Effector memory CD8-positive, alpha-beta T cell (primary cell): ENCODE measurements around the gene LILRB3.
A peak's percentile ranks its signal among the peaks of the same experiment; 100 is the strongest.
"Not testable (repeated sequence)": the region's sequence is repeated elsewhere in the genome, so short reads cannot be mapped to it uniquely, and the experiment has no call there.

Experiments used
- ATAC-seq: fragments of 150-1000 bp; cut with Tn5 transposase; replicated peaks from 2 replicates; pipeline ENCODE4 v1.10.0; 2021; ENCODE audit warnings: mild to moderate bottlenecking, moderate library complexity
- DNase-seq, 3 experiments: peaks; one replicate each; pipeline ENCODE4 v3.0.0; 2021
- H3K27ac Mint-ChIP-seq, 2 donors: one replicate each; pipeline ENCODE4 v1.8.0; 2022; ENCODE audit warnings: mild to moderate bottlenecking in 2 of 2, mixed read lengths in 2 of 2, moderate library complexity in 2 of 2
- H3K27me3 Mint-ChIP-seq, 2 donors: one replicate each; pipeline ENCODE4 v1.8.0; 2022; ENCODE audit warnings: mixed read lengths in 2 of 2
- H3K36me3 Mint-ChIP-seq: one replicate; pipeline ENCODE4 v1.8.0; 2022; ENCODE audit warnings: mild to moderate bottlenecking, moderate library complexity, mixed read lengths; ENCODE audit not compliant: insufficient read depth
- H3K4me1 Mint-ChIP-seq, 2 donors: one replicate each; pipeline ENCODE4 v1.8.0; 2022; ENCODE audit warnings: low read depth in 2 of 2, mixed read lengths in 2 of 2
- H3K4me3 Mint-ChIP-seq, 2 donors: one replicate each; pipeline ENCODE4 v1.8.0; 2022; ENCODE audit warnings: mild to moderate bottlenecking in 2 of 2, mixed read lengths in 2 of 2, moderate library complexity in 2 of 2
- H3K9me3 Mint-ChIP-seq, 2 donors: one replicate each; pipeline ENCODE4 v1.8.0; 2022; ENCODE audit warnings: mixed read lengths in 2 of 2

Gene LILRB3

GRCh38 chr19:54188215-54188871 lies 34.5 kb downstream of the LILRB3 start:
- peak in 1 of 3 experiments; percentile 37 for DNase-seq
- H3K36me3 Mint-ChIP-seq = peaks cover 34% of the 10 kb centered on the region
- no peak for ATAC-seq
- H3K27ac Mint-ChIP-seq = peak overlapping the region; percentile 99
- peak overlapping the region; percentile 97 for H3K4me3 Mint-ChIP-seq
- H3K27me3 Mint-ChIP-seq = no peaks in the 10 kb centered on the region
- H3K4me1 Mint-ChIP-seq = peaks cover 29% of the 10 kb centered on the region in 2 donors
- H3K9me3 Mint-ChIP-seq = no peaks in the 10 kb centered on the region

DNA sequence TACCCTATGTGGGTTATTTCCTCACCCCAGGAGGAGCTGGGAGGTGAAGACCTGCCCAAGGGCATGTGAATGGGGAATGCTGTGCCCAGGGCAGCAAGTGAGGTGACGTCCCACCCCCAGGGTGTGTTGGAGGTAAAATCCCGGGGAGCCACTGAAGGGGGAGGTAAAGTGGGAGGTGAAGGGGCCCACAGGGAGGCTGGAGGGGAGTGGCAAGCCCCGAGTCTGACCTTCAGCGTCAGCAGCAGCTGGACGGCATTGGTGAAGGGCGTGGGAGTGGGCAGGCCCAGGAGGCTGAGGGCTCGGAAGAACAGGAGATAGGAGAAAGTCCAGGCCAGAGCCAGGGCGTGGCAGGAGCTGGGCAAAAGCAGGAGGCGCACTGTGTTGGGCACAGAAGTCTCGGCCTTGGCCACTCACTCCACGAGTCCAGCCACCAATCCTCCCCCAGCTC lies 35.8 kb downstream of the LILRB3 start:
- peaks cover 22% of the 10 kb centered on the region in 2 donors for H3K4me1 Mint-ChIP-seq
- DNase-seq = no peak
- H3K4me3 Mint-ChIP-seq = peak overlapping the region; percentile 52 to 97
- peak overlapping the region; percentile 42 to 65 for H3K27ac Mint-ChIP-seq
- no peaks in the 10 kb centered on the region for H3K9me3 Mint-ChIP-seq
- peaks cover 21% of the 10 kb centered on the region for H3K36me3 Mint-ChIP-seq
- no peak for ATAC-seq
- H3K27me3 Mint-ChIP-seq = no peaks in the 10 kb centered on the region

DNA sequence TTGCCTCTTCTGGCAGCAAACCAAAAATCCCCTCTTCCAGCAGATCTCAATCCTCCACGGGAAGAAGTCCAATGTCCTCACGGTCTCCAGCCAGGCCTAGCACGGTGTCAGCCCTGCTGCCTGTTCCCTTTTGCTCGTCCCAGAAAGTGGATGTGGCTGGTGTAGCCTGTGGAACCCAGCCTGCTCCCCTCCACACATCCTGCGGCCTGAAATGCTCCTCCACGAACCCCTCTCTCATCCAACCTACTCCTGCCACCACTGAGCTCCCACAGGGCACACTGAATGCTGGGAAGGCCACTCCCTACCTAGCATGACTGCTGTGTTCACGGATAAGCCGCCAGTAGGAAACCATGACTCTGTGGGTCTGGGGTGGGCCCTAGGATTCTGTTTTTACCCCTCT lies 36.5 kb downstream of the LILRB3 start:
- Mint-ChIP-seq H3K4me3 (no peak overlapping the region), H3K27me3 (no peaks in the 10 kb centered on the region)

DNA sequence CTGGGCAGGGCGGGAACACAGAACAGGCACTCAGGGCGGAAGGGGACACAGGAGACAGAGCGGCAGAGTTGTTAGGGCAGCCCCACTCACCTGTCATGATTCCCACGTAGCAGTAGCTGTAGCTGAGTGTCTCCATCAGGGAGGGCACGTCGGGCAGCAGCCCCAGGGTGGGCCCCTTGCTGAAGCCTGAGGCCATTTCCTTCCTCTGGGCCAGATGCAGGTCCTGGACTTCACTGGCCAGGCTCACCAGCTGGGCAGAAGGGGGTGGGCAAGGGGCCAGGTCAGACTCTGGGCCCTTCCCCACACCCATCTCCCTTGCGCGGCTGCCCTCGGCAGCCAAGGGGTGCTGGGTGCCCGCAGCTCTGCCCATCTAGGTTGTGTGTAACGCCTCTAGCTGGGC lies 39.4 kb downstream of the LILRB3 start:
- no peak overlapping the region for H3K27ac Mint-ChIP-seq
- ATAC-seq (no peak), DNase-seq (no peak)
- H3K4me3 Mint-ChIP-seq = no peak overlapping the region
- peaks cover 9% of the 10 kb centered on the region for H3K36me3 Mint-ChIP-seq
- H3K27me3 Mint-ChIP-seq = no peaks in the 10 kb centered on the region
- peaks cover 9 to 14% of the 10 kb centered on the region in 2 donors for H3K4me1 Mint-ChIP-seq
- no peaks in the 10 kb centered on the region for H3K9me3 Mint-ChIP-seq

More for the DNA sequence above, 36.5 kb downstream of the LILRB3 start:
- DNase-seq (no peak), ATAC-seq (no peak)
- Mint-ChIP-seq H3K27ac (peak overlapping the region in 1 of 2 donors; percentile 65), H3K4me1 (peaks cover 17% of the 10 kb centered on the region in 2 donors), H3K36me3 (peaks cover 21% of the 10 kb centered on the region), H3K9me3 (no peaks in the 10 kb centered on the region)

DNA sequence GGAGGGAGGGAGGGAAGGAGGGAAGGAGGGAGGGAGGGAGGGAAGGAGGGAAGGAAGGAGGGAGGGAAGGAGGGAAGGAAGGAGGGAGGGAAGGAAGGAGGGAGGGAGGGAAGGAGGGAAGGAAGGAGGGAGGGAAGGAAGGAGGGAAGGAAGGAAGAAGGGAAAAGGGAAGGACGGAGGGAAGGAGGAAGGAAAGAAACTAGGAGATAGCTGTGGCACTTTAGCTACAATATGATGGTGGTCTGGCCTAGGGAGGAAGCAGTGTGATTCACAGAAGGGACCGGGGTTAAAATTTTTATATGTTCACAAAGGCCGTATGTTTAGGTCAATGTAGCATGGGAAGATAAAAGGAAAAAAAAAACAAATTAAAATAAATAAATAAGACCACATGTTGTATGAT lies 40.9 kb downstream of the LILRB3 start:
- H3K27ac Mint-ChIP-seq, H3K27me3 Mint-ChIP-seq, H3K9me3 Mint-ChIP-seq, H3K4me3 Mint-ChIP-seq, H3K4me1 Mint-ChIP-seq, H3K36me3 Mint-ChIP-seq, DNase-seq, ATAC-seq: not testable (repeated sequence)

GRCh38 chr19:54180691-54181091 lies 42.1 kb downstream of the LILRB3 start:
- Mint-ChIP-seq H3K36me3 (peaks cover 8% of the 10 kb centered on the region), H3K4me1 (peaks cover 0 to 5% of the 10 kb centered on the region in 2 donors), H3K27me3 (no peaks in the 10 kb centered on the region), H3K27ac (no peak overlapping the region), H3K9me3 (no peaks in the 10 kb centered on the region), H3K4me3 (no peak overlapping the region)
- ATAC-seq = no peak
- no peak for DNase-seq

DNA sequence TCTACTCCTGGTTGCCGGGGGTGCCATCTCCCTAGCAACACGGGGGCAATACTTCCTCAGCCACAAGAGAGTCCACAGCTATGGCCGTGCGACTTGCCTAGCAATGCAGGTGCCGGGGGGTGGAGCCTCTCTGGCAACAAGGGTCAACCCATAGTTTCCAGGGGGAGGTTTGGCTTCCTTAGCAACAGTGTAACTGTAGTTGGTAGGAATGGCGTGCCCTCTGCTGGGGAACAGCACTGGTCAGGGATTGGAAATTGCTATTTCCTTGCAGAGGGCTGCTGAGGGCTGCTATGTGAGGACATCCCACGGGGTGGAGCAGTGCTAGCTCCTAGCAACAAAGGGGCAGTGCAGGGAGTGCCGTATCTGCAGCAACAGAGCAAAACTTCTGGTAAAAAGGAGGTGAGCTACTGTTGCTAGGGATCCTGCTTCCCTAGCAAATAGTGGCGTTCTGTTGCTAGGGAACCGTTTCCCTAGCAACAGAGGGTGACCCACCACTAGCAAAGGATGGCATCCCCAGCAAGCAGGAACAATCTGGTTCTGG lies 42.8 kb downstream of the LILRB3 start:
- ATAC-seq = no peak
- H3K36me3 Mint-ChIP-seq = peaks cover 6% of the 10 kb centered on the region
- no peak overlapping the region for H3K27ac Mint-ChIP-seq
- H3K4me3 Mint-ChIP-seq = no peak overlapping the region
- no peaks in the 10 kb centered on the region for H3K9me3 Mint-ChIP-seq
- no peak for DNase-seq
- H3K27me3 Mint-ChIP-seq = no peaks in the 10 kb centered on the region
- no peaks in the 10 kb centered on the region for H3K4me1 Mint-ChIP-seq

GRCh38 chr19:54179262-54179852 lies 43.5 kb downstream of the LILRB3 start:
- H3K9me3 Mint-ChIP-seq = no peaks in the 10 kb centered on the region
- no peak for DNase-seq
- H3K27ac Mint-ChIP-seq = no peak overlapping the region
- no peak overlapping the region for H3K4me3 Mint-ChIP-seq
- no peak for ATAC-seq
- H3K4me1 Mint-ChIP-seq = no peaks in the 10 kb centered on the region
- H3K36me3 Mint-ChIP-seq = peaks cover 3% of the 10 kb centered on the region
- H3K27me3 Mint-ChIP-seq = no peaks in the 10 kb centered on the region

DNA sequence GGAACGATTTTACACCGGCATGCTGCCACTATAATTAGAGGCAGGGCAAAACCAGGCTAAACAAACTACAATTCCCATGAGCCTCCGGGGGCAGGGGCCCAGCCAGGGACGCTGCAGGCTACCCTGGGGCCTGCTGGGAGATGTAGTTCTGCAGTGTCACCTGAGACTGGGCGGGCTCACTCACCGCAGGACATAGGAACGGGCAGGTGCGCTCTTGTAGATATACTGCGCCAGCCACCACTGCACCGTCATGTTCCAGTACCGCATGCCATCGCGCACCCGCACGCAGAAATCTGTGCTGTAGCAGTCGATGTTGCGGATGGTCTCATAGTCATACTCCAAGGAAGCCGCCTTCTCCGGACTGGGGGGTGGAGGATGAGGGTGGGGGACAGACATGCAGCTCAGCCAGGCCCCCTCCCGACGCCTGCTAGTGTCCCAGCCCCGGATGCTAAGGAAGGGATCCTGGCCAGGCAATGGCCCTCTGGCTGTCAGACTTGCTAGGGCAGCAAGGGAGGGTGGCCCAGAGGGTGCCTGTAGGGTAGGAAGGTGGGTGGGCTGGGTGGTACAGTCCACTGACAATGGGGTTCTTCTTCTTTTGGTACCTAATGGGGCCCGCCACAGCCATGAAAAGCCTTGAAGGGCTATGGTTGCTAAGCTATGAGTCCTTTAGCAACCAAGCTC lies 44.1 kb downstream of the LILRB3 start:
- Mint-ChIP-seq H3K27me3 (no peaks in the 10 kb centered on the region), H3K4me1 (no peaks in the 10 kb centered on the region), H3K27ac (no peak overlapping the region), H3K4me3 (no peak overlapping the region), H3K9me3 (no peaks in the 10 kb centered on the region), H3K36me3 (peaks cover 3% of the 10 kb centered on the region)
- ATAC-seq (peak; percentile 91), DNase-seq (peak in 1 of 3 experiments; percentile 43)

DNA sequence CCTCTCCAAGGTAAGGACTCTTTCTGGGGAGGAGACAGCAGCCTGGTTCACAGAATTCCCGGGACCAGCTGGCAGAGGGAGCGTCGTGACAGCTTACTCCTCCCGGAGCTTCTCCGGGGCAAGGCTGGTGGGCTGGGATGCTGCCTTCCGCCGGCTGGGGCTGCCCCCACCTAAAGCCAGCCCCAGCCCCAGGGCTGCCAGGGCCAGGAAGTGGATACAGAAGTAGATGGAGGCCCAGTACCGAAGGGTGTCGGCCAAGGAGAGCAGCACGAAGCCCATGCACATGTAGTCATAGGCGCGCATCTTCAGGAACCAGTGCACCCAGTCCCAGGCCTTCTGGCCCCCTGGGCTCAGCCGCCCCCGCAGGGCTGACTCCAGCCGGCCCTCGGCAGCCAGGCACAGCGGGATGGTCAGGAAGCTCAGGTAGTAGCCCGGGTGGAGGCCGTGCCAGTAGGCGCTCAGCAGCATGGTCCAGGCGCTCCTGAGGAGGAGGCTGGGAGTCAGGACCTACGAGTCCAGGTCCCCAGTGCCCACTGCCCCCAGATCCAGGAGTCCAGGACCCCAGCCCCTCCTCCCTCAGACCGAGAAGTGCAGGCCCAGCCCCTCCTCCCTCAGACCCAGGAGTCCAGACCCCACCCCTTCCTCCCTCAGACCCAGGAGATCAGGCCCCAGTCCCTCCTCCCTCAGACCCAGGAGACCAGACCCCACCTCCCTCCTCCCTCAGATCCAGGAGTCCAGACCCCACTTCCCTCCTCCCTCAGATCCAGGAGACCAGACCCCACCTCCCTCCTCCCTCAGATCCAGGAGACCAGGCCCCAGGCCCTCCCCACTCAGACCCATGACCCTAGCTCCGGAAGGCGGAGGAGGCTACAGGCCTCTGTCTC lies 48.6 kb downstream of the LILRB3 start:
- Mint-ChIP-seq H3K36me3 (no peaks in the 10 kb centered on the region), H3K4me1 (peaks cover 2 to 4% of the 10 kb centered on the region in 2 donors), H3K27ac (peak overlapping the region in 1 of 2 donors; percentile 51), H3K9me3 (no peaks in the 10 kb centered on the region), H3K27me3 (no peaks in the 10 kb centered on the region), H3K4me3 (no peak overlapping the region)
- ATAC-seq = no peak
- no peak for DNase-seq

GRCh38 chr19:54173359-54173699 lies 49.5 kb downstream of the LILRB3 start:
- Mint-ChIP-seq H3K4me3 (no peak overlapping the region), H3K27me3 (no peaks in the 10 kb centered on the region), H3K4me1 (peaks cover 3 to 6% of the 10 kb centered on the region in 2 donors), H3K27ac (no peak overlapping the region), H3K36me3 (no peaks in the 10 kb centered on the region), H3K9me3 (no peaks in the 10 kb centered on the region)
- ATAC-seq (no peak), DNase-seq (no peak)

DNA sequence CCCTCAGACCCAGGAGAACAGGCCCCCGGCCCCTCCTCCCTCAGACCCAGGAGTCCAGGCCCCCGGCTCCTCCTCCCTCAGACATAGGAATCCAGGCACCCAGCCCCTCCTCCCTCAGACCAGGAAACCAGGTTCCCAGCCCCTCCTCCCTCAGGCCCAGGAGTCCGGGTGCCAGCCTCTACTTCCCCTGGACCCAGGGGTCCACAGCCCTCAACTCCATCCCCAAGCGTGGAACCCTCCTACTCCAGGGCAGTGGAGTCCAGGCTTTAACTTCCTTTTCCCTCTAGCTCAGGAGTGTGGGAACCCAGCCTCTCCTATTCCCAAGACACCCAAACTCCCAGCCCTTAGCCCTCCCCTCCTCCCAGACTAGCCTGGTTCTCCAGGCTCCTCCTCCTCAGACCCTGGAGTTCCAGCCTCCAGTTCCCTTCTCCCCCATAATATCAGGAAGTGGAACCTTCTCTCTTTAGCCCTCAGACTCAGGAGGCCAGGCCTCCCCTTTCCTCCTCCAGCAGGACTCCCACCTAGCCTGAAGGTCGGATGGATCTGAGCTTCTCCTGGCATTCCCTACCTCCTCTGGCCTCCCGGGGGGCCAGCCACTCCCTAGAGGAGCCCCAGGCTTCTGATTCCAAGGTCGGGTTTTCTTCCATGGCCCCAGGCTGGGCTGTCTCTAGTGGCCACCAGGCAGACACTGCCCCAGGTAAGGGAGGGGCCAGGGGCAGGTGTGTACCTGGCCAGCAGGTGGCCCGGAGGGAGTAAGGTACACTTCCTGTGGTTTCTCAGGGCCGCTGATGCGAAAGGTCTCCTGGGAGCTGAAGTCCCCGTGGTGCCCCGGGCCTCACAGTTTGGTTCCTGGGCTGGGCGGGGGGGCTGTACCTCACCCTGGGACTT lies 50.1 kb downstream of the LILRB3 start, which contains the start of gene TMC4:
Gene TMC4, minus strand, starts transcription at position 690 of the 888 bp plus-strand sequence. Its CDS starts 43 bp downstream, at position 647.
- Mint-ChIP-seq H3K36me3 (no peaks in the 10 kb centered on the region), H3K9me3 (no peaks in the 10 kb centered on the region), H3K4me3 (no peak within 1 kb of the TSS), H3K27me3 (no peaks in the 10 kb centered on the region), H3K4me1 (peaks cover 7 to 10% of the 10 kb centered on the region in 2 donors), H3K27ac (peak within 1 kb of the TSS in 1 of 2 donors; percentile 57)
- ATAC-seq = peak; percentile 15
- DNase-seq = no peak
